IMR-90 (cell line): ENCODE data around the gene CWF19L1. TPM values are rescaled to one million over a fixed set of nuclear protein-coding genes. Genes with fewer than 3 reads are reported as not detected.

ENCODE experiments used
- ATAC-seq: fragments of 200-7000 bp; cut with Tn5 transposase; 2 replicates; pipeline ENCODE4 v1.9.1; 2020; ENCODE audit warnings: low read depth, mild to moderate bottlenecking, moderate library complexity
- BruUV-seq: library from RNA; stranded (reverse); fragments of 400-500 nt; replicated peaks from 2 replicates; lab custom pipeline; 2021; lab: Mats Ljungman, UMichigan
- CTCF ChIA-PET: fragments of 300-600 bp; formaldehyde crosslinking; extraction: SDS; loops from one replicate; lab custom pipeline; 2021; ENCODE audit warnings: antibody characterized with exemption; lab: Yijun Ruan, JAX
- POLR2A ChIA-PET: fragments of 300-600 bp; sonication (Branson Sonifier 250); formaldehyde crosslinking; loops from one replicate; lab custom pipeline; 2022; ENCODE audit warnings: antibody characterized with exemption; ENCODE audit not compliant: unreplicated experiment; lab: Charles Lee
- DNase-seq: peaks from one replicate; pipeline ENCODE4 v3.0.0; 2013
- H2AFZ ChIP-seq: replicated peaks from 2 replicates; pipeline ENCODE3; 2013; ENCODE audit warnings: low read length, mild to moderate bottlenecking; ENCODE audit not compliant: poor library complexity
- H2AK5ac ChIP-seq: 2 replicates; pipeline ENCODE4 v1.6.1; 2013; ENCODE audit warnings: low read depth, low read length, inconsistent platforms
- H2AK9ac ChIP-seq: replicated peaks from 2 replicates; pipeline ENCODE3; 2013; ENCODE audit warnings: mild to moderate bottlenecking, low read depth, low read length, moderate library complexity; ENCODE audit not compliant: poor library complexity
- H2BK120ac ChIP-seq: 2 replicates; pipeline ENCODE4 v1.6.1; 2013; ENCODE audit warnings: low read depth, low read length, inconsistent platforms
- H2BK15ac ChIP-seq: 3 replicates; pipeline ENCODE4 v1.6.1; 2013; ENCODE audit warnings: low read depth, low read length, inconsistent platforms
- H2BK20ac ChIP-seq: 2 replicates; pipeline ENCODE4 v1.6.1; 2013; ENCODE audit warnings: low read depth, mild to moderate bottlenecking, inconsistent platforms, low read length, moderate library complexity
- H2BK5ac ChIP-seq: 2 replicates; pipeline ENCODE4 v1.6.1; 2013; ENCODE audit warnings: mild to moderate bottlenecking, low read depth, low read length, inconsistent platforms; ENCODE audit not compliant: poor library complexity, severe bottlenecking
- H3K14ac ChIP-seq: replicated peaks from 2 replicates; pipeline ENCODE4 v1.6.1; 2013; ENCODE audit warnings: low read depth, low read length, inconsistent platforms
- H3K18ac ChIP-seq: 2 replicates; pipeline ENCODE4 v1.6.1; 2013; ENCODE audit warnings: low read depth, low read length, control low read depth
- H3K23ac ChIP-seq: 2 replicates; pipeline ENCODE4 v1.6.1; 2013; ENCODE audit warnings: low read depth, low read length, inconsistent platforms
- H3K27ac ChIP-seq: 2 replicates; pipeline ENCODE4 v1.5.1; 2013; ENCODE audit warnings: mild to moderate bottlenecking, control low read depth, low read length; ENCODE audit not compliant: insufficient read depth
- H3K27me3 ChIP-seq: 2 replicates; pipeline ENCODE4 v1.6.1; 2013; ENCODE audit warnings: low read length; ENCODE audit not compliant: control insufficient read depth, insufficient read depth
- H3K36me3 ChIP-seq: 2 replicates; pipeline ENCODE4 v1.6.1; 2013; ENCODE audit warnings: low read length, mixed read lengths; ENCODE audit not compliant: control insufficient read depth, insufficient read depth
- H3K4ac ChIP-seq: 2 replicates; pipeline ENCODE4 v1.6.1; 2013; ENCODE audit warnings: low read depth, low read length, inconsistent platforms
- H3K4me1 ChIP-seq: 2 replicates; pipeline ENCODE4 v1.6.1; 2013; ENCODE audit warnings: low read length, mixed read lengths; ENCODE audit not compliant: control insufficient read depth, insufficient read depth
- H3K4me2 ChIP-seq: 2 replicates; pipeline ENCODE4 v1.6.1; 2013; ENCODE audit warnings: low read depth, mild to moderate bottlenecking, control low read depth, low read length, moderate library complexity
- H3K4me3 ChIP-seq: 2 replicates; pipeline ENCODE4 v1.5.1; 2013; ENCODE audit warnings: low read depth, mild to moderate bottlenecking, control low read depth, low read length, moderate library complexity; ENCODE audit not compliant: insufficient read depth
- H3K56ac ChIP-seq: 2 replicates; pipeline ENCODE4 v1.6.1; 2013; ENCODE audit warnings: low read length, inconsistent platforms; ENCODE audit not compliant: insufficient read depth; ENCODE audit errors: extremely low read depth
- H3K79me1 ChIP-seq, 2 experiments: 2 replicates each; pipeline ENCODE4 v1.6.1; 2013; ENCODE audit warnings: low read length in 2 of 2, inconsistent platforms in 1 of 2, low read depth in 1 of 2
- H3K9ac ChIP-seq: 2 replicates; pipeline ENCODE4 v1.6.1; 2013; ENCODE audit warnings: low read depth, low read length, control low read depth
- H3K9me1 ChIP-seq: 2 replicates; pipeline ENCODE4 v1.6.1; 2013; ENCODE audit warnings: low read length, inconsistent platforms; ENCODE audit not compliant: insufficient read depth
- H3K9me3 ChIP-seq: 2 replicates; pipeline ENCODE4 v1.6.1; 2013; ENCODE audit warnings: low read length; ENCODE audit not compliant: control insufficient read depth, insufficient read depth
- H4K20me1 ChIP-seq: 2 replicates; pipeline ENCODE4 v1.6.1; 2013; ENCODE audit warnings: low read length, inconsistent platforms; ENCODE audit not compliant: insufficient read depth
- H4K5ac ChIP-seq: 2 replicates; pipeline ENCODE4 v1.6.1; 2013; ENCODE audit warnings: mild to moderate bottlenecking, low read depth, low read length, control low read depth
- H4K8ac ChIP-seq, 2 experiments: 2 replicates each; pipeline ENCODE4 v1.6.1; 2013; ENCODE audit warnings: low read depth in 2 of 2, low read length in 2 of 2, control low read depth in 1 of 2, inconsistent platforms in 1 of 2
- H4K91ac ChIP-seq: 2 replicates; pipeline ENCODE4 v1.6.1; 2013; ENCODE audit warnings: low read depth, low read length, inconsistent platforms; ENCODE audit not compliant: insufficient read depth
- CHD1 ChIP-seq: IDR thresholded peaks from 2 replicates; pipeline ENCODE4 v1.6.1; 2012; ENCODE audit warnings: low read depth, low read length, improper control_type of control experiment
- USF2 ChIP-seq: fragments of 150-350 bp; IDR thresholded peaks from 2 replicates; pipeline ENCODE4 v1.6.1; 2017; ENCODE audit warnings: mild to moderate bottlenecking, antibody characterized with exemption, low read length, low read depth
- WGBS, 2 experiments: methylation state at CpG; one replicate each; pipeline versions ENCODE4 v1.1.5 to v1.1.7; 2013; ENCODE audit warnings: missing lambda C conversion rate in 2 of 2; ENCODE audit not compliant: insufficient read length in 1 of 2; ENCODE audit errors: extremely low coverage in 2 of 2; 5-methylcytosine and 5-hydroxymethylcytosine counted together
- dilution Hi-C: fragments of 300-500 bp; cut with HindIII; formaldehyde crosslinking; loops from one replicate; pipeline ENCODE4 v1.14.3; 2018; ENCODE audit warnings: low sequenced_read_pairs; ENCODE audit not compliant: unreplicated experiment
- in situ Hi-C: fragments of 300-500 bp; cut with MboI; formaldehyde crosslinking; loops from 3 replicates; pipeline ENCODE4 v1.14.3; 2019; ENCODE audit warnings: low sequenced_read_pairs, inconsistent platforms, mixed read lengths
- intact Hi-C: fragments of 100-400 bp; cut with micrococcal nuclease; formaldehyde crosslinking; loops from 2 replicates; pipeline ENCODE4 v1.10.0; 2022
- polyA plus RNA-seq, 3 experiments: library from polyadenylated mRNA; depleted of rRNA; stranded (reverse); fragments of >200 nt; gene quantifications; 2 replicates each; pipeline ENCODE4 v1.2.3, GENCODE V29; 2012; ENCODE audit warnings: low replicate concordance in 1 of 3
- total RNA-seq: library from RNA; depleted of rRNA; stranded (reverse); fragments of >200 nt; gene quantifications from 2 replicates; pipeline ENCODE4 v1.2.3, GENCODE V29; 2012

Gene CWF19L1
- total and polyA plus RNA-seq, 2 of the 4 experiments (the other 2 are of a cell fraction), result 10.2 to 30.8 TPM

- H3K4me1 ChIP-seq, result no peaks in the 10 kb centered on the region
- H2BK20ac ChIP-seq, result no peak overlapping the region
- no peak overlapping the region for H3K14ac ChIP-seq
- TF ChIP-seq USF2 (no peak), CHD1 (no peak)
- H3K9me3 ChIP-seq, result no peaks in the 10 kb centered on the region
- H3K4me2 ChIP-seq, result no peak overlapping the region
- intact Hi-C loops (no loop called here), in situ Hi-C loops (no loop called here), dilution Hi-C loops (no loop called here)
- CTCF ChIA-PET, result interaction anchor here (0.6 kb wide), 1 partner anchor 64 kb away, joined by 3 read pairs; no protein-coding TSS in a partner anchor
- DNase-seq, result no peak
- H3K27ac ChIP-seq, result no peak overlapping the region
- no peaks in the 10 kb centered on the region for H3K9me1 ChIP-seq
- H2AK9ac ChIP-seq, result no peak overlapping the region
- H3K36me3 ChIP-seq, result peaks cover 22% of the 10 kb centered on the region
- ATAC-seq, result no peak
- no peak overlapping the region for H2BK5ac ChIP-seq
- WGBS, 2 experiments, result 98% methylated on average over 5 of the region's 7 CpGs; no CpG with 5 or more reads in 1 of the 2 experiments
- no peak overlapping the region for H3K18ac ChIP-seq
- no peak overlapping the region for H2BK15ac ChIP-seq
- POLR2A ChIA-PET, result no interaction called here
- H4K91ac ChIP-seq, result no peak overlapping the region
- H3K56ac ChIP-seq, result no peak overlapping the region
- no peak overlapping the region for H3K9ac ChIP-seq
- H3K79me1 ChIP-seq, result no peaks in the 10 kb centered on the region
- BruUV-seq, result no TSS peak
- no peak overlapping the region for H2BK120ac ChIP-seq
- H4K5ac ChIP-seq, result no peak overlapping the region
- no peak overlapping the region for H2AFZ ChIP-seq
- H3K23ac ChIP-seq, result no peak overlapping the region
- H4K8ac ChIP-seq, result no peak overlapping the region
- H3K4me3 ChIP-seq, result no peak overlapping the region
- H3K27me3 ChIP-seq, result no peaks in the 10 kb centered on the region
- no peak overlapping the region for H2AK5ac ChIP-seq
- H3K4ac ChIP-seq, result no peak overlapping the region
- H4K20me1 ChIP-seq, result no peaks in the 10 kb centered on the region
Measured at GRCh38 chr10:100248820-100249219, 18.6 kb downstream of the CWF19L1 start.
